Left ventricle myocardium inferior (tissue), 1 donor: ENCODE measurements around the gene ANKDD1B. TPM values are rescaled to one million over a fixed set of nuclear protein-coding genes. Genes with fewer than 3 reads are reported as not detected.
"Not testable (repeated sequence)": the region's sequence is repeated elsewhere in the genome, so short reads cannot be mapped to it uniquely, and the experiment has no call there.

Experiments used
- DNase-seq: peaks from one replicate; pipeline ENCODE4 v3.0.0-alpha.2; 2020
- H3K27ac ChIP-seq: fragments of 200-600 bp; replicated peaks from 2 replicates; pipeline ENCODE4 v1.8.0; 2021
- H3K27me3 ChIP-seq: fragments of 200-600 bp; 2 replicates; pipeline ENCODE4 v1.8.0; 2021; ENCODE audit warnings: low read depth
- H3K36me3 ChIP-seq: fragments of 200-600 bp; 2 replicates; pipeline ENCODE4 v1.8.0; 2021
- H3K4me1 ChIP-seq: fragments of 200-600 bp; 2 replicates; pipeline ENCODE4 v1.8.0; 2021
- H3K4me3 ChIP-seq: fragments of 200-600 bp; 2 replicates; pipeline ENCODE4 v1.8.0; 2021; ENCODE audit warnings: mild to moderate bottlenecking, moderate library complexity
- H3K9me3 ChIP-seq: fragments of 200-600 bp; replicated peaks from 2 replicates; pipeline ENCODE4 v1.8.0; 2021
- CTCF ChIP-seq: fragments of 200-600 bp; IDR thresholded peaks from 2 replicates; pipeline ENCODE4 v1.8.0; 2021; ENCODE audit warnings: antibody characterized with exemption, mild to moderate bottlenecking, borderline replicate concordance
- intact Hi-C: fragments of 100-400 bp; cut with micrococcal nuclease; formaldehyde crosslinking; loops from one replicate; pipeline ENCODE4 v1.11.0; 2022
- total RNA-seq: library from RNA; stranded (reverse); fragmentation: NEBNext Ultra II Directional; extraction: Animal tissue kit (Norgen Biotek cat#: 25700); gene quantifications from one replicate; pipeline ENCODE4 v1.2.1, GENCODE V29; 2021
- donor health status: DM: no; HTN: yes; CAD: no; lungs with severe emphysema.

Gene ANKDD1B
- total RNA-seq, 1 donor from 2014 or later, result 0.27 TPM

GRCh38 chr5:75571547-75571946 is 39.7 kb upstream of the ANKDD1B start:
- intact Hi-C loops, result no loop called here
- no peak for TF ChIP-seq CTCF
- no peak for DNase-seq
- Histone ChIP-seq H3K27me3 (no peaks in the 10 kb centered on the region), H3K9me3 (no peaks in the 10 kb centered on the region), H3K36me3 (no peaks in the 10 kb centered on the region), H3K4me1 (peaks cover 50% of the 10 kb centered on the region), H3K4me3 (no peak overlapping the region), H3K27ac (no peak overlapping the region)

- Histone ChIP-seq H3K27ac (peak overlapping the region; percentile 28), H3K4me1 (peaks cover 32% of the 10 kb centered on the region), H3K27me3 (no peaks in the 10 kb centered on the region), H3K4me3 (peak overlapping the region; percentile 2), H3K36me3 (peaks cover 23% of the 10 kb centered on the region), H3K9me3 (no peaks in the 10 kb centered on the region)
- no peak for DNase-seq
- intact Hi-C loops, result no loop called here
- TF ChIP-seq CTCF, result no peak
These were observed 36.5 kb upstream of the ANKDD1B start for GRCh38 chr5:75574791-75575190.

- H3K27me3 ChIP-seq, DNase-seq, H3K4me3 ChIP-seq, H3K9me3 ChIP-seq, intact Hi-C loops, H3K27ac ChIP-seq: not testable (repeated sequence)
- H3K36me3 ChIP-seq, result peaks cover 46% of the 10 kb centered on the region
- H3K4me1 ChIP-seq, result peaks cover 18% of the 10 kb centered on the region
These were observed 33.0 kb upstream of the ANKDD1B start for GRCh38 chr5:75578280-75578679.

GRCh38 chr5:75584641-75585040 is 26.6 kb upstream of the ANKDD1B start:
- intact Hi-C loops, result no loop called here
- H3K4me1 ChIP-seq, result peaks cover 3% of the 10 kb centered on the region
- H3K9me3 ChIP-seq, result no peaks in the 10 kb centered on the region
- no peak overlapping the region for H3K27ac ChIP-seq
- TF ChIP-seq CTCF, result no peak
- H3K27me3 ChIP-seq, result no peaks in the 10 kb centered on the region
- H3K4me3 ChIP-seq, result no peak overlapping the region
- peaks cover 47% of the 10 kb centered on the region for H3K36me3 ChIP-seq
- DNase-seq, result no peak

- Histone ChIP-seq H3K4me1 (no peaks in the 10 kb centered on the region), H3K36me3 (peaks cover 54% of the 10 kb centered on the region), H3K27me3 (no peaks in the 10 kb centered on the region), H3K9me3 (no peaks in the 10 kb centered on the region), H3K27ac (no peak overlapping the region), H3K4me3 (no peak overlapping the region)
- TF ChIP-seq CTCF, result no peak
- intact Hi-C loops, result no loop called here
- no peak for DNase-seq
These were observed 22.6 kb upstream of the ANKDD1B start for GRCh38 chr5:75588666-75589065.

GRCh38 chr5:75600535-75600934 is 10.7 kb upstream of the ANKDD1B start:
- no peak for DNase-seq
- H3K36me3 ChIP-seq, result peaks cover 35% of the 10 kb centered on the region
- no peak for TF ChIP-seq CTCF
- no peak overlapping the region for H3K4me3 ChIP-seq
- intact Hi-C loops, result no loop called here
- H3K27me3 ChIP-seq, result no peaks in the 10 kb centered on the region
- no peak overlapping the region for H3K27ac ChIP-seq
- no peaks in the 10 kb centered on the region for H3K9me3 ChIP-seq
- H3K4me1 ChIP-seq, result peaks cover 9% of the 10 kb centered on the region
